ENCODE results near the gene KMT2D.

The KMT2D gene

DNA sequence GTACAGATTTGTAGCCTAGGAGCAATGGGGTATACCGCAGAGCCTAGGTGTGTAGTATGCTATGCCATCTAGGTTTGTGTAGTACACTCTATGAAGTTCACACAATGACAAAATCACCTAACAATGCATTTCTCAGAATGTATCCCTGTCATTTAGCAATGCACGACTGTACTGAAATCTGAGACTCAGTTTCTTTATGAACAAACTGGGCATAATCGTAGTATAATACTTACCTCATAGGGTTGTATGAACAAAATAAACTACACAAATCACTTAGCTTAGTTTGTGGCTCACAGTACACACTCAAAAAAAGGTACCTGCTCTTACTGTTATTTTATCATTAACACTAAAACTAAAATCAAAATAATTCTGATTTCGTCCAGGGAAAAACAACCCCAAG, 35.1 kb downstream of the KMT2D start:
- H3K4me3 ChIP-seq (ENCODE audit: low read depth, low read length): no peak overlapping the region
- TF ChIP-seq MYC (IDR thresholded peaks at IDR 0.05; ENCODE audit: low read depth, low read length): no peak
- TF ChIP-seq, protein P1, sequence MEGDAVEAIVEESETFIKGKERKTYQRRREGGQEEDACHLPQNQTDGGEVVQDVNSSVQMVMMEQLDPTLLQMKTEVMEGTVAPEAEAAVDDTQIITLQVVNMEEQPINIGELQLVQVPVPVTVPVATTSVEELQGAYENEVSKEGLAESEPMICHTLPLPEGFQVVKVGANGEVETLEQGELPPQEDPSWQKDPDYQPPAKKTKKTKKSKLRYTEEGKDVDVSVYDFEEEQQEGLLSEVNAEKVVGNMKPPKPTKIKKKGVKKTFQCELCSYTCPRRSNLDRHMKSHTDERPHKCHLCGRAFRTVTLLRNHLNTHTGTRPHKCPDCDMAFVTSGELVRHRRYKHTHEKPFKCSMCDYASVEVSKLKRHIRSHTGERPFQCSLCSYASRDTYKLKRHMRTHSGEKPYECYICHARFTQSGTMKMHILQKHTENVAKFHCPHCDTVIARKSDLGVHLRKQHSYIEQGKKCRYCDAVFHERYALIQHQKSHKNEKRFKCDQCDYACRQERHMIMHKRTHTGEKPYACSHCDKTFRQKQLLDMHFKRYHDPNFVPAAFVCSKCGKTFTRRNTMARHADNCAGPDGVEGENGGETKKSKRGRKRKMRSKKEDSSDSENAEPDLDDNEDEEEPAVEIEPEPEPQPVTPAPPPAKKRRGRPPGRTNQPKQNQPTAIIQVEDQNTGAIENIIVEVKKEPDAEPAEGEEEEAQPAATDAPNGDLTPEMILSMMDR (IDR thresholded peaks at IDR 0.05; ENCODE audit: low read depth, low read length): no peak
- TF ChIP-seq, protein P2, sequence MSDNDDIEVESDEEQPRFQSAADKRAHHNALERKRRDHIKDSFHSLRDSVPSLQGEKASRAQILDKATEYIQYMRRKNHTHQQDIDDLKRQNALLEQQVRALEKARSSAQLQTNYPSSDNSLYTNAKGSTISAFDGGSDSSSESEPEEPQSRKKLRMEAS (IDR thresholded peaks at IDR 0.05; ENCODE audit: low read depth, low read length): no peak
- TF ChIP-seq POLR2A (IDR thresholded peaks at IDR 0.05; ENCODE audit: extremely low read depth, insufficient read length): no peak
- no peak for DNase-seq (ENCODE audit: low read depth)

DNA sequence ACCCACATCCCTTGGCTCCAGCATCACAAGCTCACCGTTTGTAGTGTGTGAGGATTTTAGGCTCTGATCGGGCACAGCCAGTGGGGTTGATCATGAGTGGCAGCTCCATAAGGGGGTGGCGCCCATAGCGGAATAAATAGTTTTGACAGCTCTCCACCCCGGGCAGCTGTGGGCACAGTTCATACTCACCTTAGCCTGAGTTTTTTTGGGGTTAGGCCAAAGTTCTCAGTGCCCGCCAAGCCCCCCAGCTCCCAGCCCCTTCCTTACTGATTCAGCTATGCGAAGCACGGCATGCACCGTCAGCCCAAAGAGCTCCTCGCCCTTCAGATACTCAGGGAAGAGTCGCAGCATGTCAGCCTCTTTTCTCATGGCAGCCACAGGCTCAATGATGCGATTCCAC, 36.1 kb downstream of the KMT2D start:
- no peak for DNase-seq (ENCODE audit: low read depth)
- TF ChIP-seq POLR2A (IDR thresholded peaks at IDR 0.05; ENCODE audit: extremely low read depth, insufficient read length) (no peak), MYC (IDR thresholded peaks at IDR 0.05; ENCODE audit: low read depth, low read length) (no peak)
- TF ChIP-seq, protein P1 (IDR thresholded peaks at IDR 0.05; ENCODE audit: low read depth, low read length): no peak
- TF ChIP-seq, protein P2 (IDR thresholded peaks at IDR 0.05; ENCODE audit: low read depth, low read length): no peak
- no peak overlapping the region for H3K4me3 ChIP-seq (ENCODE audit: low read depth, low read length)

DNA sequence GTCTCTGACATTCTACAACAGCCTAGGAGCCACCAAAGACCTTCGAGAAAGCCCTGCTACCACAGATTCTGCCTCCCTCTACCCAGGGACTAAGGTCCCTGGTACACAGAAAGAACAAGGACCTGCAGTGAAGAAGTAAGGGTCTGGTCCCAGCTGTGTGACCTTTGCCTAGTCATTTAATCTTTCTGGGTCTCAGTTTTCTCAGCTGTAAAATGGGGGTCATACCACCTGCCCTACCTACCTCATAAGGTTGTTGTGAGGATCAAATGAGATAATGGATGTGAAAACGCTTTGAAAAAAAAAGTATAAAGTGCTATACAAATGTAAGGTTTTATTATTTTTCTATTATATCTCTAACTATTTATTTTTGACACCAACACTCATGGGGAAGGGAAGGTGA, 36.8 kb downstream of the KMT2D start:
- H3K4me3 ChIP-seq (ENCODE audit: low read depth, low read length): no peak overlapping the region
- TF ChIP-seq, protein P2 (IDR thresholded peaks at IDR 0.05; ENCODE audit: low read depth, low read length): no peak
- TF ChIP-seq MYC (IDR thresholded peaks at IDR 0.05; ENCODE audit: low read depth, low read length) (no peak), POLR2A (IDR thresholded peaks at IDR 0.05; ENCODE audit: extremely low read depth, insufficient read length) (no peak)
- TF ChIP-seq, protein P1 (IDR thresholded peaks at IDR 0.05; ENCODE audit: low read depth, low read length): no peak
- DNase-seq (ENCODE audit: low read depth): no peak

DNA sequence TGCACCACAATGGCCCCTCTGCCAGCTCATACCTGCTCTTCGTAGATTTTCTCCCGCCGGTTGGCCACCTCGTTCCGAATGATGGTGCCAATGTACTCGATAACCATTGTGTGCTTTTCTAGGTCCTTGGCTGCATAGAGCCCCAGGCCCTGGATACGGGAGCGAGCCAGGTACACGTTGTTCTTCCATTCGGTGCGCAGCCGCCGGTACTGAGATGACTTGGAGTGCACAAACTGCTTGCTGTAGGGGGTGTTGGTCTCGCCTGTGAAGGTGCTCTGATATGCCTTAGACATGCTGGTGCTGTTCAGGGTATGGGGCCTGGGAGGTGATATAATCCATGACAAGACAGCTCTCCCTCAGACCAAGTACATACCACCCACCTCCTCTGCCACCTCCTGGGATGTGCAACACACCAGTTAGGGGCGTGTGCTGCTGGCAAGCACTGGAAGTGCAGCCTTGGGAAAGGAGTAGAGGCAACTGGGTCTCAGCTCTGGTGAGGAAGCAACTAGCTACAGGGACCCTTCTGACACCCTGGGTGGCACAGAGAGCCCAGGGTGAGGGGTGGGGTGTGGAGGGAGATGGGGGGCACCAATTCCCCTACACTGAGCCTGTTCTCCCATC, 37.9 kb downstream of the KMT2D start:
- no peak overlapping the region for H3K4me3 ChIP-seq (ENCODE audit: low read depth, low read length)
- no peak for DNase-seq (ENCODE audit: low read depth)
- TF ChIP-seq MYC (IDR thresholded peaks at IDR 0.05; ENCODE audit: low read depth, low read length) (no peak), POLR2A (IDR thresholded peaks at IDR 0.05; ENCODE audit: extremely low read depth, insufficient read length) (no peak)
- TF ChIP-seq, protein P1 (IDR thresholded peaks at IDR 0.05; ENCODE audit: low read depth, low read length): no peak
- TF ChIP-seq, protein P2 (IDR thresholded peaks at IDR 0.05; ENCODE audit: low read depth, low read length): no peak

DNA sequence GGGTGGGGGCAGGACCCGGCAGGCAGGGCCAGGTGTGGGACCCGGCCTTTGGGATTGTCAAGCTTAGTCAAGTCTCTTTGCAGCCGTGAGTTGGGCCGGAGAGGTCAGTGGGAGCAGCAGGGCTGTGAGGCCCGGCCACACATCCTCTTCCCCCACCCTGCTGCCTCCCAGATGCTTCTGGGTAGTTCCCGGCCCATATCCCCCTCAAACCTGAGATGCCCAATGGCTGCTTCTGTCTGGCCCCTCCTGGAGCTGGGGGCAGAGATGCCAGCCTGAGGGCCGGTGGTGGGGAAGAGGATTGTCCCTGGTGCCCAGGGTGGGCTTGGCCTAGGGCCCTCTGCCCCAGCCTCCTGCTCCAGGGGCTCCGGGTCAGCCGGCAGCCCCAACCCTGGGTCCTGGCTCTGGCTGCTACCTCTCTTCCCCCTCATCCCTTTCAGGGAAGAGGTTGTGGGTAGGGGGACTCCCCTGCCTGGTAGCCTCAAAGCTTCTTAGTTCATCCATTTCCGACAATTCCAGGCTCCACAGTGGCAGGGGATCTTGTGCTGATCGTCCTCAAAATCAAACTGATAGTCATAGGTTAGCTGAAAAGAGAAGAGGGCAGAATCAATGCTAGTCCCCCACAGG, 39.2 kb downstream of the KMT2D start:
- no peak overlapping the region for H3K4me3 ChIP-seq (ENCODE audit: low read depth, low read length)
- TF ChIP-seq MYC (IDR thresholded peaks at IDR 0.05; ENCODE audit: low read depth, low read length): no peak
- DNase-seq (ENCODE audit: low read depth): no peak

DNA sequence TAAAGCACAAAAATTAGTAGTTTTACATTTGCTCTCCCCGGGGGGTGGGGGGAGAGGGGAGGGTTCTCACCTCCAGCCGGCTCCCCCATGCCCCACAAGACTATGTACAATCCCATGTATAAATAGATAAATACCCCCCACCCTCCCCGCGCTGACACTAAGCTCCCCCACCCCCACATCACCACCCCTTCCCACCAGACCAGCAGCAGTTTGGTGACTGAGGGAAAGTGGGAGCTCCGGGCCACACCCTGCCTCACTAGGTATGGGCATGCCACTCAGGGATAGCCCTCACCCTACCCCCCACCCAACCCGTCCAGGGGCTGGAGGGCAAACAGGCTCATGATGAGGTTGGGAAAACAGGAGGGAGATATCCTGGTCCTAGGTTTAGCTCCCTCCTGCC, 40.2 kb downstream of the KMT2D start:
- TF ChIP-seq POLR2A (IDR thresholded peaks at IDR 0.05; ENCODE audit: extremely low read depth, insufficient read length) (no peak), MYC (IDR thresholded peaks at IDR 0.05; ENCODE audit: low read depth, low read length) (no peak)
- TF ChIP-seq, protein P1 (IDR thresholded peaks at IDR 0.05; ENCODE audit: low read depth, low read length): no peak
- TF ChIP-seq, protein P2 (IDR thresholded peaks at IDR 0.05; ENCODE audit: low read depth, low read length): no peak
- no peak for DNase-seq (ENCODE audit: low read depth)
- H3K4me3 ChIP-seq (ENCODE audit: low read depth, low read length): no peak overlapping the region
